K562 (cell line): ENCODE measurements around the gene TLE7. TPM values are rescaled to one million over a fixed set of nuclear protein-coding genes. Genes with fewer than 3 reads are reported as not detected.

Experiments used
- ATF6 ChIP-seq: sonication (generic); formaldehyde crosslinking; IDR thresholded peaks from 2 replicates; pipeline ENCODE4 v1.4.0; 2020; ENCODE audit warnings: mild to moderate bottlenecking, missing genetic modification reagents
- CHAMP1 ChIP-seq: fragments of 450-650 bp; IDR thresholded peaks from 2 replicates; pipeline ENCODE4 v1.6.1; 2016; ENCODE audit warnings: mild to moderate bottlenecking
- DPF2 ChIP-seq: fragments of 450-650 bp; IDR thresholded peaks from 2 replicates; pipeline ENCODE4 v1.6.1; 2016
- ELF1 ChIP-seq: fragments of 200-800 bp; sonication (Bioruptor generic); IDR thresholded peaks from 2 replicates; pipeline ENCODE4 v1.6.1; 2016; ENCODE audit warnings: missing genetic modification characterization, missing compliant biosample characterization
- FOSL1 ChIP-seq: fragments of 200-800 bp; sonication (Bioruptor generic); conservative IDR thresholded peaks from 2 replicates; pipeline ENCODE4 v1.6.1; 2016; ENCODE audit warnings: missing genetic modification characterization, missing compliant biosample characterization
- MAZ ChIP-seq, 2 experiments: fragments of 450-650 bp in 1 of 2; sonication (generic) in 1 of 2; formaldehyde crosslinking; IDR thresholded peaks in 1 of 2; conservative IDR thresholded peaks in 1 of 2; 2 replicates each; pipeline versions ENCODE4 v1.4.0 to v1.5.0; 2020; ENCODE audit warnings: mild to moderate bottlenecking in 1 of 2, missing genetic modification reagents in 1 of 2
- NFRKB ChIP-seq: fragments of 450-650 bp; IDR thresholded peaks from 2 replicates; pipeline ENCODE4 v1.6.1; 2016; ENCODE audit warnings: low read depth
- PHB2 ChIP-seq: fragments of 450-650 bp; IDR thresholded peaks from 2 replicates; pipeline ENCODE4 v1.6.1; 2017; ENCODE audit warnings: low read depth
- PHF20 ChIP-seq: fragments of 450-650 bp; IDR thresholded peaks from 2 replicates; pipeline ENCODE4 v1.6.1; 2018; ENCODE audit not compliant: partially characterized antibody
- SLC30A9 ChIP-seq: fragments of 250-450 bp; sonication (Bioruptor Pico); IDR thresholded peaks from 2 replicates; pipeline ENCODE4 v1.8.0; 2022; ENCODE audit warnings: mild to moderate bottlenecking, moderate library complexity
- STAG1 ChIP-seq: sonication (generic); formaldehyde crosslinking; IDR thresholded peaks from 2 replicates; pipeline ENCODE4 v1.5.0; 2020; ENCODE audit warnings: missing genetic modification reagents, borderline replicate concordance
- TEAD4 ChIP-seq, 2 experiments: sonication (generic) in 1 of 2; formaldehyde crosslinking in 1 of 2; IDR thresholded peaks; 2 replicates each; pipeline versions ENCODE4 v1.6.1 to v1.8.0; 2012 to 2022; ENCODE audit warnings: borderline replicate concordance in 1 of 2, inconsistent platforms in 1 of 2, low read length in 1 of 2, mild to moderate bottlenecking in 1 of 2, missing genetic modification reagents in 1 of 2
- XRCC4 ChIP-seq: IDR thresholded peaks from one replicate; pipeline ENCODE4 v1.6.1; 2011; ENCODE audit not compliant: insufficient read depth, insufficient read length; ENCODE audit errors: extremely low read depth
- ZNF551 ChIP-seq: fragments of 250-450 bp; sonication (Bioruptor Pico); IDR thresholded peaks from 2 replicates; pipeline ENCODE4 v1.5.0; 2021; ENCODE audit warnings: mild to moderate bottlenecking, moderate library complexity
- polyA plus RNA-seq, 8 experiments: library from polyadenylated mRNA; depleted of rRNA in 4 of 8; stranded (reverse) in 5 of 8; unstranded in 3 of 8; fragments of >200 nt; fragmentation: Nextera tagmentation in 2 of 8; fragmentation: Illumina TruSeq in 1 of 8; extraction: Ambion mirVana in 2 of 8; extraction: Trizol in 1 of 8; gene quantifications; 2 replicates each; pipeline versions ENCODE4 v1.2.1 to v1.2.3, GENCODE V29; 2011 to 2014; ENCODE audit warnings: inconsistent platforms in 1 of 8, missing spikeins in 1 of 8
- total RNA-seq, 7 experiments: library from RNA; depleted of rRNA in 6 of 7; stranded (reverse); fragments of >200 nt in 6 of 7; fragmentation: Illumina TruSeq in 2 of 7; extraction: Trizol in 2 of 7; gene quantifications; 2 replicates each; pipeline versions ENCODE4 v1.2.1 to v1.2.3, GENCODE V29; 2011 to 2021; ENCODE audit warnings: low replicate concordance in 1 of 7
- TF ChIP-seq, protein P1 (sequence below): conservative IDR thresholded peaks from 2 replicates; pipeline ENCODE4 v1.6.1; 2011; ENCODE audit warnings: low read depth, mild to moderate bottlenecking, low read length; ENCODE audit not compliant: control insufficient read depth
- TF ChIP-seq, protein P2 (sequence below), 2 experiments: fragments of 150-350 bp in 1 of 2; IDR thresholded peaks; 2 replicates each; pipeline ENCODE4 v1.6.1; 2012 to 2016; ENCODE audit warnings: low read depth in 2 of 2, low read length in 2 of 2, mild to moderate bottlenecking in 1 of 2, moderate library complexity in 1 of 2

TLE7 gene
- total and polyA plus RNA-seq, 9 of the 15 experiments (the other 6 are each of a cell fraction or from before 2014, with no cell fraction given): not detected

- TF ChIP-seq CHAMP1: no peak
- TF ChIP-seq XRCC4: no peak
- peak; percentile 26; the same call in 1 of the 2 replicates for TF ChIP-seq FOSL1 (tag)
- no peak for TF ChIP-seq TEAD4 (IDR thresholded peaks at IDR 0.05; ENCODE audit: low read length)
- TF ChIP-seq TEAD4 (CRISPR knock-in tag; IDR thresholded peaks at IDR 0.05; ENCODE audit: borderline replicate concordance): no peak
- peak; percentile 85 for TF ChIP-seq PHF20
- TF ChIP-seq DPF2: 0 out of 2 replicates have a peak, but pooled peaks have one; percentile 41
- TF ChIP-seq SLC30A9: no peak
- no peak for TF ChIP-seq ZNF551
- TF ChIP-seq, protein P1, sequence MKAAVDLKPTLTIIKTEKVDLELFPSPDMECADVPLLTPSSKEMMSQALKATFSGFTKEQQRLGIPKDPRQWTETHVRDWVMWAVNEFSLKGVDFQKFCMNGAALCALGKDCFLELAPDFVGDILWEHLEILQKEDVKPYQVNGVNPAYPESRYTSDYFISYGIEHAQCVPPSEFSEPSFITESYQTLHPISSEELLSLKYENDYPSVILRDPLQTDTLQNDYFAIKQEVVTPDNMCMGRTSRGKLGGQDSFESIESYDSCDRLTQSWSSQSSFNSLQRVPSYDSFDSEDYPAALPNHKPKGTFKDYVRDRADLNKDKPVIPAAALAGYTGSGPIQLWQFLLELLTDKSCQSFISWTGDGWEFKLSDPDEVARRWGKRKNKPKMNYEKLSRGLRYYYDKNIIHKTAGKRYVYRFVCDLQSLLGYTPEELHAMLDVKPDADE: no peak
- TF ChIP-seq STAG1 (CRISPR knock-in tag): no peak
- TF ChIP-seq MAZ (CRISPR knock-in tag; conservative IDR thresholded peaks at IDR 0.05 in 1 of 2, IDR thresholded peaks at IDR 0.05 in 1 of 2): peak; percentile 60 to 71
- no peak for TF ChIP-seq PHB2
- TF ChIP-seq ATF6: no peak
- TF ChIP-seq NFRKB: 0 out of 2 replicates have a peak, but pooled peaks have one; percentile 31
- TF ChIP-seq ELF1: no peak; the same call in 1 of the 2 replicates
- TF ChIP-seq, protein P2, sequence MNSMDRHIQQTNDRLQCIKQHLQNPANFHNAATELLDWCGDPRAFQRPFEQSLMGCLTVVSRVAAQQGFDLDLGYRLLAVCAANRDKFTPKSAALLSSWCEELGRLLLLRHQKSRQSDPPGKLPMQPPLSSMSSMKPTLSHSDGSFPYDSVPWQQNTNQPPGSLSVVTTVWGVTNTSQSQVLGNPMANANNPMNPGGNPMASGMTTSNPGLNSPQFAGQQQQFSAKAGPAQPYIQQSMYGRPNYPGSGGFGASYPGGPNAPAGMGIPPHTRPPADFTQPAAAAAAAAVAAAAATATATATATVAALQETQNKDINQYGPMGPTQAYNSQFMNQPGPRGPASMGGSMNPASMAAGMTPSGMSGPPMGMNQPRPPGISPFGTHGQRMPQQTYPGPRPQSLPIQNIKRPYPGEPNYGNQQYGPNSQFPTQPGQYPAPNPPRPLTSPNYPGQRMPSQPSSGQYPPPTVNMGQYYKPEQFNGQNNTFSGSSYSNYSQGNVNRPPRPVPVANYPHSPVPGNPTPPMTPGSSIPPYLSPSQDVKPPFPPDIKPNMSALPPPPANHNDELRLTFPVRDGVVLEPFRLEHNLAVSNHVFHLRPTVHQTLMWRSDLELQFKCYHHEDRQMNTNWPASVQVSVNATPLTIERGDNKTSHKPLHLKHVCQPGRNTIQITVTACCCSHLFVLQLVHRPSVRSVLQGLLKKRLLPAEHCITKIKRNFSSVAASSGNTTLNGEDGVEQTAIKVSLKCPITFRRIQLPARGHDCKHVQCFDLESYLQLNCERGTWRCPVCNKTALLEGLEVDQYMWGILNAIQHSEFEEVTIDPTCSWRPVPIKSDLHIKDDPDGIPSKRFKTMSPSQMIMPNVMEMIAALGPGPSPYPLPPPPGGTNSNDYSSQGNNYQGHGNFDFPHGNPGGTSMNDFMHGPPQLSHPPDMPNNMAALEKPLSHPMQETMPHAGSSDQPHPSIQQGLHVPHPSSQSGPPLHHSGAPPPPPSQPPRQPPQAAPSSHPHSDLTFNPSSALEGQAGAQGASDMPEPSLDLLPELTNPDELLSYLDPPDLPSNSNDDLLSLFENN (IDR thresholded peaks at IDR 0.05; ENCODE audit: low read depth in 2 of 2, low read length in 2 of 2): 0 out of 4 replicates have a peak, but pooled peaks of 1 of the 2 experiments have one; percentile 11
These were observed 42.4 kb upstream of the TLE7 start (continued) for GRCh38 chr16:71484006-71484893.
